ENCODE measurements around the gene ZNF512B.

- TF ChIP-seq REST (IDR thresholded peaks at IDR 0.05), result no peak
- TF ChIP-seq EP300 (IDR thresholded peaks at IDR 0.05), result no peak
- no peak for TF ChIP-seq CTCF (IDR thresholded peaks at IDR 0.05)
- peak; percentile 97 for TF ChIP-seq MAX (IDR thresholded peaks at IDR 0.05)
- no peak for TF ChIP-seq KDM1A (IDR thresholded peaks at IDR 0.05; ENCODE audit: low read depth)
- peak in 1 of 2 experiments; percentile 74; a peak in 3 of 5 replicates for TF ChIP-seq JUN (IDR thresholded peaks at IDR 0.05)
- no peak for TF ChIP-seq RFX5 (IDR thresholded peaks at IDR 0.05)
- no peak for TF ChIP-seq SMC3 (IDR thresholded peaks at IDR 0.05)
- TF ChIP-seq RARB (CRISPR knock-in tag; IDR thresholded peaks at IDR 0.05), result no peak
Measured at GRCh38 chr20:63955827-63956663, 13.7 kb downstream of the ZNF512B start, which contains the start of gene UCKL1.

Measured in A549 (cell line).